HG03097 (cell line): ENCODE data around the gene IRX2.

ENCODE experiments used
- ATAC-seq: cut with Tn5 transposase; IDR thresholded peaks from one replicate; pipeline ENCODE4 v1.9.1; 2021; ENCODE audit not compliant: unreplicated experiment, low FRiP score

IRX2 gene

DNA sequence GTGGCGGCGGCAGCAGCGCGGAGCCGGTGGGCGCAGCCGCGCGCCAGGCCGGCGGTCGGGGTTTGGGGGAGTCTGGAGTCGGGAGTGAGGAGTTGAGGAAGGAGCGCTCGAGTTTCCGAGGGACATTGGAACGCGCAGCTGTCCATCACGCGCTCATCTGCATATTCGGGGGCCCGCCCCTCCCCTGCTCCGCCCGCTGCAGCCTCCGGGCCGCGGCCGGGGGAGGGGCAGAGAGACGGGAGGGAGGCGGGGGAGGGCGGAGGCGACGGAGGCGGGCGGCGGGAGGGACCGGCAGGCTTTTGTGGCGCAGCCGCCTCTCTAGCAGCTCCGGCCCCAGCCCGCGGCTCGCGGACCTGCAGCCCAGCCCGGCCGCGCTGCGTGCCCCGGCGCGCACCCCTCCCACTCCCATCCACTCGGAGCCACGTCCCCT, at the start of gene IRX2:
Gene IRX2 (minus strand): TSS at position 86 of the 430 bp plus-strand sequence. CDS start 264 bp downstream, outside the sequence.
- no peak for ATAC-seq

DNA sequence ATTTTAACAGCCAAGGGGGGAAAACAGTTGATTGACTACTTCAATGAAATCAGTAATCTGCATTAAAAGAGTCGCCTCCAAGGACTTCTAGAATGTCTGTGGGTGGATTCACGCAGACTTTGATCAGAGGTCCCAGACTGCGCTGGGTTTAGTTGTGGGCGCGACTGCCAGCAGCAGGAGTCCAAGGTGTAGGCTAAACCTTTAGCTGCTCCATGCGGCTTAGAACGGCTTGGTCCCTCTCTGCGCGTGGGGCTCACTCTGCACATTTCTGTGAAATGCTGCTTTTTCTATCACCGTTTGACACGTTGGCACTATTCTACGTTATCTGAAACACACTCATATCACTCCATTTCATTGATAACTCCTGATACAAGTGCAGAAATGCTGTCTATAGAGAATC, 48.6 kb upstream of the IRX2 start:
- ATAC-seq, result no peak

GRCh38 chr5:2797981-2798380, 46.5 kb upstream of the IRX2 start:
- ATAC-seq, result no peak

DNA sequence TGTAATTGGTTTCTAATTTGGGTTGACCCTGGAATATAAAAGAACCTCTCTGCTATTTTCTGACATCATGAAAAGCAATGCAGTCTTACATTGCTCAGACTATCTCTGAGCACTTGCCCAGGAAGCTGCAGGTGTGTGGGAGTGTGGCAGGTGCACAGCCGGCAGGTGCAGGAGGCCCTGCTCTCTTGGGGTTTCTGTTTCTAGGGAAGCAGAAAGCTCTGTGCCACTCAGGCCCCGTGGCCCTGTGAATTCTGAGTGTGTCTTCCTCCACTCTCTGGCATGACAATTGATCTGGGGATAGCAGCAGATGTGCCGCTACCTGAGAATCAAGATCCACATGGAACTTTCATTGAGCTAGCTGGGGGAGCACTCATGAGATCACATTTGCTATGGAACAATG, 45.7 kb upstream of the IRX2 start:
- no peak for ATAC-seq

- no peak for ATAC-seq
These were observed 31.7 kb upstream of the IRX2 start for GRCh38 chr5:2783223-2783622.

- ATAC-seq, result no peak
These were observed 31.2 kb upstream of the IRX2 start for GRCh38 chr5:2782658-2783057.

- ATAC-seq, result no peak
These were observed 29.1 kb upstream of the IRX2 start for GRCh38 chr5:2780421-2781171.

- ATAC-seq, result no peak
These were observed 28.0 kb upstream of the IRX2 start for GRCh38 chr5:2779459-2779858.

DNA sequence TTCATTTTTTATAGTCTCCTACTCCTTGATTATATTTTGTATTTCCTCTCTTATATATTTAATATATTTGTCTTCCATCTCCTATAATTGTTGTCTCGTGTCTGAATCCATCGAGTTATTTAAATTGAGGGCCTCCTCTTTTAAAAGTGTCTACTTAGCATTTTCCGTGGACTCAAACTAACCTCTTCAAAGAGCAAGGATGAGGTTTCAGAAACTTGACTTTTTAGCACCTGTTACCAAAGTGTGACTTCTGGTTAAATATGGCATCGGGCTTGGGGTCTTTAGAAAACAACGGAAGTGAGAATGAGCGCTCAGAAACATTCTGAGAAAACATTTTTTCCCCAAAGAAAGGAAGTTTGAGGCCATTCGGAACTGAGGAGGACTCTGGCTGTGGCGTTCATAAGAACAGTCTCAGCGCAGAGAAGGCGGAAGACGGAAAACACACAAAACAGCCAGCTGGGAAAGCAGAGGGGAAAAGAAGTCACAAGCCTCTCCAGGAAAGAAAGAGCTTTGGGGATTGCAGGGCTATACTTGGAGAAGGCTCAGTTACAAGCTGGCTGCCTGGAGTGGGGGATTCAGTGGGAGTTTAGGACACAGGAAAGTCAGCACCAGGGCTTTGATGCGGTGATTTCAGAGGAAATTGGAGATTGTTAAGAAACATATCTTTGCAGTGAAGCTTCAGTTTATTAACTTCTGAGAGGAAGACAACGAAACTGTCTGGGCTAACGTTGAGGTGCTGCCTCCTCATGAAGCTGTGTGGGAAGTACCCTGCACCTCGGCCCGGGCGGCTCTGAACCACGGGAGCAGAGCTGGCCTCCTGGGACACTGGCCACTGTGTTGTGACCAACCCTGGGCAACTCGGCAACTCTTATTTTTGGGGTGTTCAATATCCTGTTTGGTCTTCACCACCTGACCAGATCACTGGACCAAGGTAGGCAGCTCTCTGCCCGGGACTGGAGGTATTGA, 25.1 kb upstream of the IRX2 start:
- ATAC-seq, result no peak

- no peak for ATAC-seq
These were observed 21.9 kb upstream of the IRX2 start for GRCh38 chr5:2773327-2773726.

DNA sequence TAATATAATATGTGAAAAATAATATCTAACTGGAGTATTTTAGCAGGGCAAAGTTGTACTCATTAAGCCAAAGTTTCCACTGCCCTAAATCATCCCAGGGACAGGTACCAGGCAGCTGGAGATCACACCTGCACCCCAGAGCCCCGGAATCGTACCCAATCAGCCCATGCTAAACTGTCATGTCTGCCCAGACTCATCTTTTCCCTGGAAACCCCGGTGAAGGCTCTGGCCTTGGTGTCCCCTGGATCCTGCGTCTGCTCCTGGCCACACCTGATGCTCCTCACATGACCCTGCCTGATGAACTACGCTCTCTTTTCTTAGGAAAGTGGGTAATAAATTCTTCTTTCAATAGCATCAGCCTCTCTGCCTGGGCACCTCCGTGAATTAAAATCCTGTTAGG, 15.6 kb upstream of the IRX2 start:
- no peak for ATAC-seq

- ATAC-seq, result no peak
These were observed 13.1 kb upstream of the IRX2 start for GRCh38 chr5:2764581-2764980.

GRCh38 chr5:2763533-2763794, 12.0 kb upstream of the IRX2 start:
- ATAC-seq, result no peak

DNA sequence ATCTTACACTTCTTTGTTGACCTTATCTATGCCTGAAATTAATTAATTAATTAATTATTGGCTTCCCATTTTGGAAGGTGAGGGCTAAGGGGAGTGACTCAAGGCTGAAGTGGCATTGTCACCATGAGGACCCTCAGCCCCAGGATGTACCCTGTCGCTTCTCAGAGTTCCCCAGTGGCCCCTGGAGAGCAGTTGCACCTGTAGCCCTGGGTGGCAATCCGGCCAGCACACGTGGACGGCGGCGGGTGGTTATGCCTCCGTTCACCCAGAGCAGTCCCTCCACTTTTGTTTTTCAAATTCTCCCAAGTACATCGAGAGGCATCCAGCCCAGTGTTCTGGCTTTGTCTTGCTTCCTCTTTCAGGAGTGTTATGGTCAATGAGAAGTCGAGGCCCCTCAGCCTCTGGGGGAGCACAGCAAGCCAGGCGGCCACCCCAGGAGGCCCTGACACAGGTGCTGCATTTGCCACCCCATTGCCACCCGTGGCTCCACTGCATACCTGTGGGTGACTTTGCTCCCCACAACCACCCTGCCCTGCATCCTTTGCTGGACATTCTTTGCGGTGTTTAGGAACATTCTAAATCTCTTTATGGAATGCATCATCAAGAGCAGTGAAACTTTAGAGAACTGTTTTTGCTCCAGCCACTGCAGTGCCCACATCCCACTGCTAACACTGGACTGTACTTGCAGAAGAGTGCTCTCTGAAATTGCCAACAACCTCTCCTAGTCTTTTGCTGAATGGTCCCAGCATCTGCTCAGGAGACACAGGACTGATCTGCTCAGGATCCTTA, 11.5 kb upstream of the IRX2 start:
- no peak for ATAC-seq

- ATAC-seq, result no peak
These were observed 10.5 kb upstream of the IRX2 start for GRCh38 chr5:2761921-2762488.

DNA sequence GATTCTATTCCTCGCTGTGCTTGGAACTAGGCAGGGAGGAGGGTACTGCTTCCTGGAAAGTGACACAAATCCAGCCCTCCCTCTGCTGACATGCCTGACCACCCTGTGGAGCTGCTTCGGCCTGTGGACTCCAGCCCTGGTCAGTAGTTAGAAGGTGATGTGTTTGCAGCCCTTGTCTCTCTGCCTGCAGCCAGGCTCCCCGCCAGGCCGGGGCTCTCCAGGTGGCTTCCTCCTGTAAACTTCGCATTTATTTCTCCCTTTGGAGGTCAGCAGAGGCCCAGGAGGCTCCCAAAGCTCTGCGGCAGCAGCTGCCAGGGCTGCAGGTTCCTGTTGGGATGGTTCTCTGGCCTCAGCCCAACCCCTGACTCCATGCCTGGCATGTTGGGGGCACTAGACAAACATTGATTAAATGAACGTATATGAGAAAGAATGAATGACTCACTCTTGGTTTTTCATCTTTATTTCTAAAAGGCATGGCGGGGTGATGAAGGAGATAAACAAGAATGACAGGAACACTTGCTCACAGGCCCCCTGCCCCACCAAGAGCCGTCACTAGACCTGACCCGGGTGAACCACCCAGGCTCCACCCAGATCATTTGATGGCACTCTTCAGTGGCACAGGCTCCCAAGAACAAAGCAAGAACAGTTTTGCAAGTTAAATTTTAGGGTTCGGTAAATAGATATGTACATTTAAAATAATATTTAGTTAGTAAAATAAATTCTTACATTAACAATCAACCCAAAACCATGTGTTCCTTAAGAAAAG, 8.4 kb upstream of the IRX2 start:
- ATAC-seq, result no peak

DNA sequence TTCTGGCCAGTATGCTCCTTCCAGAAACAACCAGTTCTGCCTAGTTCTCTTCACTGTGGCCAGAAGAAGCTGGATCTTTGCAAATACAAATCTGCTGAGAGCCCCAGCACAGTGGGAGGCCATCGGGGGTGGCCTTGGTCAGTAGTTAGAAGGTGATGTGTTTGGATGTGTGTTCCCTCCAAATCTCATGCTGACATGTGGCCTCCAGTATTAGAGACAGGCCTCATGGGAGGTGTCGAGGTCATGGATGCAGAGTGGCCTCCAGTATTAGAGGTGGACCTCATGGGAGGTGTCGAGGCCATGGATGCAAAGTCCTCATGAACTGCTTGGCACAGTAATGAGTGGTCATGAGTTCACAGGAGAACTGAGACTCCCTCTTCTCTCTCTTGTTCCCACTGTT, 7.6 kb upstream of the IRX2 start:
- no peak for ATAC-seq

DNA sequence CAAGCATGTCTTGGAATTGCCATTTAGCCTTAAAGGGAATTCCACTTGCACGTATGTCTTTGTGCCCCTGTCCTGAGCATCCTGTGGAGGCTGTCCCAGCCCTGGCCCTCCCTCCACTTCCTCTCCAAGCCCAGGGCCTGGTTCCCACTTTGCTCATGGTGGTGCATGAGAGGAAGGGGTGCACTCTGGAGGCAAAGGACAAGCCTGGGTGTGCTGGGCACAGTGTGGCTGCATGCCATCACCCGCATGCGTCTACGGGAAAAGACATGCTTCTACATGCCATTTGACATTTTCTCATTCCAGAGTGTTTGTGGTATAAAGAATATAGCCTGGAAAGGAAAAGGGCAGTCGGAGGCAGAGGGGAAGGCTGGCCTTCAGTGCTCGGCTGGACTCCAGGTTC, 7.2 kb upstream of the IRX2 start:
- ATAC-seq, result no peak

DNA sequence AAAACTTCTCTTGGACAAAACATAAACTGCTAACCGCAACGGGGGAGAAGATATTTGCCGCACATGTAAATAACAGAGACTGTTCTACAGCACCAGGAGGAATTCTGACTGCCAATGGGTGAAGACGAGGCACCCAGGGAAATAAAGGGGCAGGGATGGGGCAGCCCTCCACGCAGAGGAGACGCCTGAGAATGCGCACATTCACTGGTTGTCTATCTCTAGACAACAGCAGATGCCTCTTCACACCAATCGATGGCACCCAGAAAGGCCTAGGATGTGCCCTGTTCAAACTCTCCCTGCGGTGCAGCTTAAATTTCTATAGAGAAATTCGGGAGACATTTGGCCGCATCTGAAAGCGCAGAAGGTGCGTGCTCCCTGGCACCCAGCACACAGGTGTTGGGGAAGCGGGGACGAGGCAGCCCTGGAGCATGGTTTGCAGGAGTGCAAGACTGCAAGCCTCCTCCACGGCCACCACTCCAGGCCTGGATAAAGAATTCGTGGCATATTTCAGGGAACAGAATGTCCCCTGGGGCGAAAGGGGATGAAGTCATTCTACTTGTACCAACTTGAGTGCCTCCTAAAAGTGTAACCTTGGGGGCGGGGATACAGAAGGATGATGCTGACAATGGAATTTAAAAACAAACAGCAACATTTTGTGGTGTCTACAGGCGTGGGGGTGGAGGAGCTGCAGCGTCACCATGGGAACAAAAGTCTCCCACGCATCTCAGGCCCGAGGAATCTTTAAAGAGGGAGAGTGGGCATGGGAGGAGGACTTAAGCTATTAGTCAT, 6.3 kb upstream of the IRX2 start:
- ATAC-seq, result no peak
